Stimulated activated CD8-positive, alpha-beta memory T cell treated with anti-CD3 and anti-CD28 coated beads, Interleukin-4, amount 100 ng/mL, for 48 hours (primary cell): ENCODE measurements around the gene DEXI.
"Not testable (repeated sequence)": the region's sequence is repeated elsewhere in the genome, so short reads cannot be mapped to it uniquely, and the experiment has no call there.

Experiments used
- DNase-seq: peaks from one replicate; pipeline ENCODE4 v3.0.0-alpha.2; 2020

The DEXI gene

GRCh38 chr16:10967986-10968385 lies 25.7 kb upstream of the DEXI start:
- DNase-seq: no peak

GRCh38 chr16:10966559-10966958 lies 24.3 kb upstream of the DEXI start:
- not testable (repeated sequence) for DNase-seq

GRCh38 chr16:10966129-10966528 lies 23.9 kb upstream of the DEXI start:
- DNase-seq: no peak

- peak; percentile 73 for DNase-seq
Observed at GRCh38 chr16:10965440-10966061, 23.3 kb upstream of the DEXI start.

- peak; percentile 75 for DNase-seq
Observed at GRCh38 chr16:10964891-10965326, 22.6 kb upstream of the DEXI start.

GRCh38 chr16:10964039-10964890 lies 22.0 kb upstream of the DEXI start:
- peak; percentile 92 for DNase-seq

GRCh38 chr16:10961231-10961630 lies 19.0 kb upstream of the DEXI start:
- DNase-seq: peak; percentile 72

- no peak for DNase-seq
Observed at GRCh38 chr16:10959161-10959560, 16.9 kb upstream of the DEXI start.

GRCh38 chr16:10957771-10958482 lies 15.7 kb upstream of the DEXI start:
- peak; percentile 56 for DNase-seq

- no peak for DNase-seq
Observed at GRCh38 chr16:10954903-10955302, 12.6 kb upstream of the DEXI start.

GRCh38 chr16:10951026-10951425 lies 8.8 kb upstream of the DEXI start:
- DNase-seq: no peak

GRCh38 chr16:10950393-10950792 lies 8.1 kb upstream of the DEXI start:
- DNase-seq: no peak

GRCh38 chr16:10949424-10949970 lies 7.2 kb upstream of the DEXI start:
- DNase-seq: no peak

GRCh38 chr16:10947211-10947787 lies 5.0 kb upstream of the DEXI start:
- no peak for DNase-seq

- DNase-seq: no peak
Observed at GRCh38 chr16:10946308-10946707, 4.0 kb upstream of the DEXI start.

GRCh38 chr16:10945065-10945787 lies 3.0 kb upstream of the DEXI start:
- DNase-seq: no peak

- DNase-seq: peak; percentile 96
Observed at GRCh38 chr16:10944249-10945064, 2.2 kb upstream of the DEXI start, which contains the start of gene CLEC16A. Gene CLEC16A, plus strand, starts transcription at chr16:10944564. Its CDS starts 154 bp downstream, at chr16:10944718.

GRCh38 chr16:10943064-10943353 lies 741 bp upstream of the DEXI start:
- DNase-seq: no peak

GRCh38 chr16:10941935-10942351 lies 325 bp downstream of the DEXI start:
- not testable (repeated sequence) for DNase-seq

GRCh38 chr16:10941127-10941933 lies 938 bp downstream of the DEXI start:
- no peak for DNase-seq
